ENCODE data around the gene KCNMA1. TPM values are rescaled to one million over a fixed set of nuclear protein-coding genes. Genes with fewer than 3 reads are reported as not detected.

Gene KCNMA1
- total and polyA plus RNA-seq, 10 of the 15 experiments (the other 5 are each of a cell fraction or from before 2014, with no cell fraction given): 8.5 to 77.0 (median 21.3) TPM

GRCh38 chr10:76915316-76915715, 722.3 kb downstream of the KCNMA1 start (continued):
- TF ChIP-seq RBBP5 (conservative IDR thresholded peaks at IDR 0.05): no peak
- TF ChIP-seq FOS (IDR thresholded peaks at IDR 0.05; ENCODE audit: borderline replicate concordance, extremely low read depth, insufficient read length): no peak
- TF ChIP-seq ZNF592 (IDR thresholded peaks at IDR 0.05): no peak
- TF ChIP-seq EGR1 (IDR thresholded peaks at IDR 0.05; ENCODE audit: borderline replicate concordance in 1 of 2, low read depth in 2 of 2, low read length in 2 of 2): no peak
- TF ChIP-seq MAX (IDR thresholded peaks at IDR 0.05; ENCODE audit: low read depth, low read length): no peak

GRCh38 chr10:76911184-76911583, 726.4 kb downstream of the KCNMA1 start:
- H3K4me1 ChIP-seq (ENCODE audit: control insufficient read depth, insufficient read depth, low read length): no peaks in the 10 kb centered on the region
- RAD21 ChIA-PET (ENCODE audit: unreplicated experiment): no interaction called here
- DNase-seq (ENCODE audit: low read depth, low spot score) (no peak), FAIRE-seq (no peak), ATAC-seq (no peak)
- POLR2A ChIA-PET: no interaction called here
- in situ Hi-C loops (cut with MboI): no loop called here
- WGBS (ENCODE audit: insufficient coverage, insufficient replicate concordance, low lambda C conversion rate, missing lambda C conversion rate): 6% methylated on average over 1 of the region's 1 CpG
- no peaks in the 10 kb centered on the region for H4K20me1 ChIP-seq (ENCODE audit: control insufficient read depth, insufficient read depth)
- no peaks in the 10 kb centered on the region for H3K36me3 ChIP-seq (ENCODE audit: control insufficient read depth in 2 of 2, insufficient read depth in 2 of 2, low read length in 1 of 2)
- SMC1A ChIA-PET (ENCODE audit: uncharacterized antibody, unreplicated experiment): no interaction called here
- CTCF ChIA-PET: no interaction called here
- H3K9me3 ChIP-seq (replicated peaks; ENCODE audit: control insufficient read depth, insufficient read depth, low read length): no peaks in the 10 kb centered on the region; the same call in 2 of the 3 replicates
- intact Hi-C loops (cut with micrococcal nuclease; ENCODE audit: unreplicated experiment): no loop called here
- H3K27ac ChIP-seq (ENCODE audit: control insufficient read depth, insufficient read depth): no peak overlapping the region
- no TSS peak for BruUV-seq (replicated peaks)
- H3K9ac ChIP-seq (ENCODE audit: control insufficient read depth, insufficient read depth, low read length): no peak overlapping the region
- no peak overlapping the region for H2AFZ ChIP-seq (ENCODE audit: control insufficient read depth, low read depth, low read length)
- H3K4me2 ChIP-seq (ENCODE audit: control insufficient read depth, insufficient read depth): no peak overlapping the region
- H3K79me2 ChIP-seq (ENCODE audit: control insufficient read depth, insufficient read depth, low read length): no peaks in the 10 kb centered on the region
- no peaks in the 10 kb centered on the region for H3K27me3 ChIP-seq (replicated peaks in 1 of 2; ENCODE audit: control insufficient read depth in 2 of 2, insufficient read depth in 2 of 2, low read length in 1 of 2)
- H3K4me3 ChIP-seq: no peak overlapping the region
- TF ChIP-seq SIN3A (IDR thresholded peaks at IDR 0.05; ENCODE audit: low read depth, low read length): no peak
- TF ChIP-seq POLR2AphosphoS2 (IDR thresholded peaks at IDR 0.05; ENCODE audit: low read depth, low read length): no peak
- no peak for TF ChIP-seq POLR2A (IDR thresholded peaks at IDR 0.05; ENCODE audit: low read depth, low read length)
- TF ChIP-seq FOS (IDR thresholded peaks at IDR 0.05; ENCODE audit: borderline replicate concordance, extremely low read depth, insufficient read length): no peak
- TF ChIP-seq E2F8 (IDR thresholded peaks at IDR 0.05; ENCODE audit: low read depth, partially characterized antibody): no peak
- TF ChIP-seq EGR1 (IDR thresholded peaks at IDR 0.05; ENCODE audit: borderline replicate concordance in 1 of 2, low read depth in 2 of 2, low read length in 2 of 2): no peak
- TF ChIP-seq ZBED1 (IDR thresholded peaks at IDR 0.05; ENCODE audit: borderline replicate concordance): no peak
- TF ChIP-seq RELB (IDR thresholded peaks at IDR 0.05; ENCODE audit: low read depth): no peak
- TF ChIP-seq IRF4 (IDR thresholded peaks at IDR 0.05; ENCODE audit: low read depth, low read length): no peak
- no peak for TF ChIP-seq RUNX3 (IDR thresholded peaks at IDR 0.05; ENCODE audit: low read length)
- TF ChIP-seq LARP7 (IDR thresholded peaks at IDR 0.05): no peak
- TF ChIP-seq SMAD1 (IDR thresholded peaks at IDR 0.05; ENCODE audit: low read depth, partially characterized antibody): no peak
